Dedifferentiated amniotic fluid mesenchymal stem cell (primary cell): Measurements from ENCODE around the gene CIDEA.

Experiments used
- DNase-seq: peaks from one replicate; pipeline ENCODE4 v3.0.0-alpha.2; 2016; ENCODE audit errors: extremely low spot score

CIDEA gene

DNA sequence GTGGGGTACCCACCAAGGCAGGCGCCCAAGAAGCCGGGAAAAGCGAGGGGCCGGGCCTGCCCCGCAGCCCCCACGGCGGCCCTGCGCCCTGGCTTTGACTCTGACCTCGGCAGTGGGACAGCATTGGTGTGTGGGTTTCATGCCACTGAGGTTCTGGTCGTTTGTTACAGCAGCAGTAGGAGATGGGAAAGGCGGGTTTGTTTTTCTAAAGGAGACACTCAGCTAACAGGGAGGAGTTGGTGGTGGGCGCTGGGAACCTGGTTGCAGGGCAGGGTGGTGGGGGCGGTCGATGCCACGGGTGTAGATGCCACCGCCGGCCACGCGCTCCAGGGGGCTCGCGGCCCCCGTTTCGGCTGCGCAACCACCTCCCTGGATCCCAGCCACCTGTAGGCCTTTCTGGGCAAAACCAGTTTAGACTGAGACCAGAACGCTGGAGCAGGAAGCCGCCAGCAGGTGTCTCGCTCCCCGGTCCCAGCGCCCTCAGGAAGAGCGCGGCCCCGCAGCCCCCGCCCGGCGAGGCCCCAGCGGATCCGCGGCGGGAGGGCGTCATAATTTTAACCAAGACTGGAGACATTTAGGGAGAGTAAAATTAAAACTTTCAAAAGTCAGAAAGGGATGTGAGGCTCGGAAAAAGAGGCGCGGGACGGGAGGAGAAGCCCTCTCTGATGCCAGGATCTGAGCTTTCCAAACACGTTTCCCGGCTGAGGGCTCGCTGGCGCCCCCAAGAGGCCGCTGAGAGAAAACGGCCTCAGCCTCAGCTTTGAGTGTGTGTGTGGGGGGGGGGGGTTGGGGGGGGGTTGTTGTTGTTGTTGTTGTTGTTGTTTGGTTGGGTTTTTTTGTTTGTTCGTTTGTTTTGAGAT is 17.4 kb downstream of the CIDEA start:
- DNase-seq: peak; percentile 71

DNA sequence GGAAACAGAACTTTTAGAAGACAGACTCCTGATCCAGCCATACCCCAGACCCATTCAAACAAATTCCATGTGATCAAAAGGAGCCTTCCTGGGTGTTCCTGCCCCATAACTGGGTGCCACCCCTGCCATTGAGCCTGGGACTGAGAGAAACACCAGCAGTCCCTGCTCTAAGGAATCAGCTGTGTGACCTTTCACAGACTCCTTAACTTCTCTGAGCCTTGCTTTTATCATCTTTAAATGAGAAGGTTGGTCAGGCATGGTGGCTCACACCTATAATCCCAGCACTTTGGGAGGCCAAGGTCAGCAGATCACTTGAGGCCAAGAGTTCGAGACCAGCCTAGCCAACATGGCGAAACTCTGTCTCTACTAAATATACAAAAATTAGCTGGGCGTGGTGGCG is 20.6 kb downstream of the CIDEA start:
- no peak for DNase-seq

DNA sequence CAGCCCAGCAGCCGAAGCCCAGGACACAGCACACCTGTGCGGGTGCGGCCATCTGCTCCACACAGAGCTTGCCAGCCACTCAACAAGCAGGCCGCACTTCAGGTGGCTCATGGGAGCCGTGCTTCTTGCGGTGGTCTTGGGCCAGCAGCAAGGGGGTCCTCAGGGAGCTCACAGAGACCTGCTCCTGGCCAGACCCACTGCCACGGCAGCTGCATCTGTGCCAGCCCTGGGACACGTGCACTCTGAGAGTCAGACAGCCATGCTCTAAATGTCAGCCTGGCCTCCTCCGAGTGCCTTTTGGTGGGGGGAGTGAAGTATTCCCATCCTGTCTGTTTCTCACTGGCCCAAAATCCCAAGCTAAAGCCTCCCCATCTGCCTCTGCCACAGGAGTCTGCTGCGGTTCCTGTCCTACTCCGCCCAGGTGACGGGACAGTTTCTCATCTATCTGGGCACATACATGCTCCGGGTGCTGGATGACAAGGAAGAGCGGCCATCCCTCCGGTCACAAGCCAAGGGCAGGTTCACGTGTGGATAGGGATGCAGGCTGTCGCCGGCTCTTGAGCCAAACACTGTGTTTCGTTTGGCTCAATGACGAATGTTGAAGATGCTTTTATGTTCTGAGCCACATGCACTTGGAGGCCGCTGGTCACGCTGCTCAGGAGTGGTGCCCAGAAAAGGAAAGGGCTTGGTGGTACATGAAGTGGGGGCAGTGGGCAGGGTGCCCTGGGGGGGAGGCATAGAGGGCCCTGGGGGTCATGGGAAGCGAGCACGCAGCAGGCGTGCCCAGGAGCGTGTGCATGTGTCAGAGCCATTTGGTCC is 22.8 kb downstream of the CIDEA start:
- no peak for DNase-seq

DNA sequence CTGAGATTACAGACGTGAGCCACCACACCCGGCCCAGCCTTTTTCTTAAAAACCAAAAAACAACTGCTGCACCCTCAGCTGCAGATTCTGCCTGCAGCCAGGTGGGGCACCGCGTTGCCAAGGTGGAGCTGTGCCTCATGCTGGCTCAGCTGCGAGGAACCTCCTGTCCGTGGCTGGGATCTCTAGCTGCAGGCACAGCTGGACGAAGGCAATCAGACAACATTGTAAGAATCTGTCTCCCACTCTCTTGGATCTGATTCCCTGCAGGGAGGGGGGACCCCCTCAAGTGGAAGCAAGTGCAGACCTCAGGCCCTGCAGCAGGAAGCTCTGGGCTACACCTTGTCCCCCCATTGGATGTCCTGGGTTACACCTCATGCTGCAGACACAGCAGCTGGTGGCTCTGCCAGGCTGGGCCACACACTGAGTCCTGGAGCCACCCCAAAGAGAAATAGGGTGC is 24.1 kb downstream of the CIDEA start:
- DNase-seq: no peak

DNA sequence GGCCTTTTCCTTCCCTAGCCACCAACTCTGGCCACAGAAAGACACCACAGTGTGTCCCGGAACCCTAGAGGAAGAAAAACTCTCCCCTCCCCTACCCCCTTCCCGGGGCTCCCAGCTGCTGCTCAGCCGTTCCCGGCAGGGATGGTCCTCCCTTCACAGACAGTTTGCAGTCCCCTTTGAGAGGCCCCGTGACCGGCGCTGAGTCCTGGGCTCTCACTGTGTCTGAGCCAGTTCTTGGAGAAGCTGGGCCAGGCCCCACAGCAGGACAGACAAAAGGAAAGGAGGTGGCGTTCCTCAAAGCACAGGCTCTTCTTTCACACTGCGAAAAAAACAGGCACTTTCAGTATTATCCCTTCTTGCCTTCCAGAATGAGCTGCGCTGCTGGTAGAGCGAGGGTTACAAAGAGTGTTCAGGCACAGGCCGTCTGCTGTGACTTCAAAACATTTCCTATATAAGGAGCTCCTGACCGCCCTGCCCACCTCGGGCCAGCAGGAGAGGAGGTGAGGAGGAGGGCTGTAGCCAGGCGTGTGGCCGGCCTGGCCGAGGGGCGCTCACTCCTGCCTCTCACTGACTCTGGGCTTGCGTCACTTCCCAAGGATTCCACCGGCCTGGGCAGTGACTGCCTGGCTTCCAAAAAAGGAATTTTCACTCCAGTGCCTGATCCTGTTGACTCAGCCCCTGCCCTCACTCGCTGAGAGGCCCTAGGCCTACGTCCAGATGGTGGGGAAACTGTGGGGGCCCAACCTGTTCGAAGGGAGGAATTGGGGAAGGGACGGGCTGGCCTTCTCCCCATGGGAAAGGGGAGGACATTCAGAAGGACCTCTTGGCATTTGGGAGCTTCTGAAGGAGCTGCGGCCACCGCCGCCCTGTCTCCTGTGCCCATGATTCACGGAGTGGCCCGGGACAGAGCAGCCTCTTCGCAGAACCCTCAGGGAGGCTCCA is 24.9 kb downstream of the CIDEA start:
- DNase-seq: peak; percentile 90

DNA sequence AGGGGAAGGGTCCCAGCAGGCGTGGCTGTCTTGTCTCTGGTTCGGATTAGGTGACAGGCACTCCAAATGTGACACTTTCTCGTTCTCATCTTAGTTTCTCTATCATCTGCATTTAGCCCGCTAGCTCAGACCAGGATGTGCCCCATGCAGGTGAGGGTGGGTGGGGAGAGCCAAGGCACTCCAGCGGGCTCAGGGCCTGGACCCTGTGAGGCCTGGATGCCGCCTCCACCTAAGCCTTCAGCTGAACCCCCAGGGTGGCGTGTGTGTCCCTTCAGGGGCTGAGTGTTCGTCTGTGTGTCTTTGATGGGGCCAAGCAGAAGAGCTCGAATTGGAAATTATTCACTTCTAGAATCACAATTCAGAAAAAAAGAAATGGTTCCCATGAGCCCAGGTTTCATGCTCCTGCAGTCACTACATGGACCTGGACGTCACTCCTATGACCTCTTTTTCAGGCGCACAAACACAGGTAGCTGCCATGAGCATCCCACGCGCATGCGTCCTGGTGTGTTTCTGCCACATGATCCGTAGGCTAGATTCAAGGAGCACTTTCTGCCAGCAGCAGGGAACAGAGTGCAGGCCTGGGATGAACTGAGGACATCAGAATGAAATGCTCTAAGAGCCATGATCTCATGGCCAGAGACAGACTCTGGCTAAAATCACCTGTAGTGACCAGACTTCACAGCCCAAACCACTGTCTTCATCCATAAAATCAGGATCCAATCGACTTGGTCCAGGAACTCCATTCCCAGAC is 25.8 kb downstream of the CIDEA start:
- no peak for DNase-seq

DNA sequence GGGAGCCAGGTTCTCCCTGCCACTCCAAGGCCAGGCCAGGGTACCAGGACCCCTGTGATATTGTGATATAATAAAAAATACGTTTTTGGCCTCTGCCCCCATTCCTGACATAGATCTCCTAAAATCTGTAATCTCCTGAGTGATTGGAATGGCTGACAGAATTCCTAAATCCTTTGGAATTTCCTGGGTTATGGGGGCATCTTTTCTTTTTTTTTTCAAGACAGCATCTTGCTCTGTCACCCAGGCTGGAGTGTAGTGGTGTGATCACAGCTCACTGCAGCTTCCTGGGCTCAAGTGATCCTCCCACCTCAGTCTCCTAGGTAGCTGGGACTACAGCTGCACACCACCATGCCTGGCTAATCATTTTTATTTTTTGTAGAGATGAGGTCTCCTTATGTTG is 27.7 kb downstream of the CIDEA start:
- no peak for DNase-seq

DNA sequence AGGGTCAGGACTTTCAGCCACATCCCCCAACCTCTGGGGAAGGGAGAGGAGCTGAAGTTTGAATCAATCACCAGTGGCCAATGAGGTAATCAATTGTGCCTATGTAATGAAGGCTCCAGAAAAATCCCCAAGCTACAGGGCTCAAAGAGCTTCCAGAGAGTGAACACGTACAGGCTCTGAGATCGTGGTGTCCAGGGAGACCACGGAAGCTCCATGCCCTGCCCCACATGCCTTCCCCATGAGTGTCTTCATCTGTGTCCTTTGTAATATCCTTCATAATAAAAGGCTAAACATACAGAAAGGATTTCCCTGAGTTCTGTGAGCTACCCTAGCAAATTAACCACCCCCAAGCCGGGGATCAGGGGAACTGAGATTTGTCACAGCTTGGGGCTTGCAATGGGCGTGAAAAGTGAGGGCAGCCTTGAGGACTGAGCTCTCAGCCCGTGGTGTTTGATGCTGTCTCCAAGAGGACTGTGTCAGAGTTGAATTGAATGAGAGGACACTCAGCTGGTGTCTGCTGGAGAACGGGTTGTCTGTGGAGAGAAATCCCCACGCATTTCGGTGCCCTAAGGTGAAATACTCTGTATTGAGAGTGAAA is 28.4 kb downstream of the CIDEA start:
- DNase-seq: peak; percentile 89

DNA sequence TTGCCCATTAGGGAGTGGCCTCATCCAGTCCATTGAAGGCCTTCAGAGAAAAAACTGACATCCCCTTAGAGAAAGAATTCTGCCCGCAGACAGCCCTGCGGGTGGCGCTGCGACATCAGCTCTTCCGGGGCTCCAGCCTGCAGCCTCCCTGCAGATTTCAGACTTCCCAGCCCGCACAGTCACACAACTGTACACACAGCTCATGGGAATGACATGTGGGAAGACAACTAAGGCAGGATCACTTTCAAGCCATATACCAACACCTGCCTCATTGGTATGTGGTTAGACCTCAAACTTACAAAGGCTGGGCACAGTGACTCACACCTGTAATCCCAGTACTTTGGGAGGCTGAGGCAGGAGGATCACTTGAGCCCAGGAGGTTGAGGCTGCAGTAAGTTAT is 29.1 kb downstream of the CIDEA start:
- no peak for DNase-seq

DNA sequence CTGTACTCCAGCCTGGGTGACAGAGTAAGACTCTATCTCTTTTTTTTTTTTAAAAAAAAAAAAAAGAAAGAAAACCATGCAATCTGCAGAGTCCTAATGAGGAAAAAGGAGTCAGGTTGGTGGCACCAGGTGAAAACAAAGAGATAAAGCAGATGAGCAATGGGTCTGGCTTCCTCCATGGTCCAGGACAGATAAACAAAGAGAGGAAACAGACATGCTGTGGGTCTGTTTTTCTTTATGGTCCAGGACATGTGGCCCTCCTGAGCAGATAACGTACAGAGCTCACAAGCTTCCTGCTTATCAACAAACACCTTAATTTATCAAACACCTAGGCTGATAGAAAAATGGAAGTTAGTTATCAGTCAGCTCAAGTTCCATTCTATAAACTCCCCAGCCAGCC is 29.5 kb downstream of the CIDEA start:
- DNase-seq: no peak

DNA sequence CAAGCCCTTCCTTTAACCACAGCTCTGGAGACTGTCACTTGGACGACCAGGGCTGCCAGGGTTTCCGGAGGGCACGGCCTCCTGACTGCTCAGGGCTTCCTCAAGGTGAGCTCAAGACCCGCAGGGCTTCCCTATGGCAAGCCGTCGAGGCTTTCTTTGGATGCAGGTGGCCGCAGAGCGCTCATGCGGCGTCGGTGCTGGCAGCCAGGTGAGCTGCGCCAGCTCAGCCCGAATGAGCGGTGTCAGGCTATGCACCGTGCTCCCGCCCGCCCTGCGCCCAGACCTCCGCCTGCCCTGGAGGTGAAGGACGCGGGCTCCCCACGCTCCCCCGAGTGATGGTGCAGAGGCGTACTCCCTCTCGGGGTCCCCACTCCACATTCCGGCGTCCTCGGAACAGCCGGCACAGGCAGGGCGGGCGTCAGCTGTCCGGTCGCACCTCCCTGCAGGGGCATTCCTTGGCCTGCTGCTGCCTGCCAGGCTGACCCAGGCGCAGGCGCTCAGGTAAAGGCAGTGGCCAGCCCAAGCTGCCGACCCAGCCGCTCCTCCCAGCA is 33.0 kb downstream of the CIDEA start:
- DNase-seq: no peak

DNA sequence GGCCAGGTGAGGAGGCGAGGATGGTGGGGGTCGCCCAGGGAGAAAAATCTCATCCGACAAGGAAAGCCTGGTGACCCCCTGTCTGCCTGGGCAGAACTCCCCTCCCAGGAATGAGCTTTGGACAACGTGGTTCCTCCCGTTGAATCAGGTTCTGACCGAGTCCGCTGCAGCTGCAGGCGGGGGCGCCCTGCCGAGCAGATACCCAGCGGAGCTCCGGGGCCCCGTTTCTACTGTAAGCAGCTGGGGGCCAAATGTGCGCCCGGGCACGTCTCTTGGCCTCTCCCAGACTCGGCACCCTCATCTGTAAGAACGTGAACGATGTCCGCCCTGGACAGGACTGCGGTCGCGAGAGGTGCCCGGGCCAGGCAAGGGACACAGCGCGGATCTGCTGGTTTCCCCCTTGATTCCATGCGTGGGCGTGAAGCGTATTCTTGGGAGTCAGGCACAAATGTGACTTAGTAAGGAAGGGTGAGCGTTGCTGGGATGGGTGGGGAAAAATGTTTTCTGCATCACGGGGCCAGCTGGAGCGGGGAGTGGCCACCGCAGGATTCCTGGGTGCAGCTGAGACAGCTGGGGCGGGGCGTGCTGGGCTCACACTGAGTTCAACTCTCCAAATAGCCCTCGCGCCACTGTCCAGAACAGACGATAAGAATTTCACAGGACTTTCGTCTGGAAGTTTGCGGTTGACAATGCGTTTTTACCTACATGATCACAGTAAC is 33.7 kb downstream of the CIDEA start:
- peak; percentile 90 for DNase-seq

DNA sequence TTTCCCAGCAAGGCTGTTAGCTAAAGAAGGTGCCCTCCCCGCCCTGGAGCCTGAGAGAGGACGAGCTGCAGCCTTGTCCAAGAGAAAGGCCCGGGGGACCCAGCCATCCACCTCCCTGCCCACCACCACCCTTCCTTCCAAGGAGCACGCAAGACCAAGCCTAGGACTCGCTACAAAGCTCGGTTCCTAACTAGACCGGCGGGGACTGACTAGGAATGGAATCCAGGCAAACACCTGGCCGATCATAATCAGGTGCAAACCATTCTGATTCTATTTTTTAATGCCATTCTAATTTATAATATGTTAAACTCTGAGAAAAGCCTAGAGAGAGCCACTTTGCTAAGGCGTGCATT is 34.2 kb downstream of the CIDEA start:
- DNase-seq: no peak

DNA sequence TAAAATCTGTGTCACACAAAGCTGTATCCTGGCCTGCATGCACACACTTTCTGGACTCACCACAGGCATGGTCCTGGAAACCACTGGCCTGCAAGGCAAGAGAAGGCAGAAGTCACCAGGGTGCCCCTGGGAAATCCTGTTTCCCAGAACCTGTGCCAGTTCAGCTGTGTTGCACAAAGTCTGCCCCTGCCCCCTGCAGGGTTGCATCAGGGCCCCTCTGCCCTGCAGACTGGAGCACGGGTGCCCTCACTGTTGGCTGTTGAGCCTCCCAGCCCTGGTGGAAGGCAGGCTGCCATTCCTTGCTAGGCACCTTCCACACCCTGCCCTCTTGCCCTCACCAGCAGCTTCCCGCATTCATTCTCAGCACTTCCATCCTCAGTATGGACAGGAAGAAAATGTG is 35.9 kb downstream of the CIDEA start:
- DNase-seq: no peak

DNA sequence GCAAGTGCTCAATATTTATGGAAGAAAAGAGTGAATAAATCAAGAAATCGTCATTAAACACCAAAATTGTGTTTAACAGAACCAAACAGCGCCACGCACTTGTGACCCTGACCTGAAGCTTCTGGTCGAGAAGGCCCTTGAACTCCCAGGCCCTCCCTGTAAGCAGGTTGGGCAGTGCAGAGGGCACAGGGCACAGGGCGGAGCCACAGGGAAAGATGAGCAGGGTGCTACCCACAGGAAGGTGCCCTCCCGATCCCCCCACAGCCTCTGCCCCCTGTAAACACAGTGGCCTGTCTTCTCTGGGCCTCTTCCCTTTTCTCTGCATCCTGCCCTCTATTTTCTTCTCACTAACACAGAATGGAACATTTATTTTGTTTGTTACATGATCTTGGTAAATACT is 37.0 kb downstream of the CIDEA start:
- DNase-seq: no peak

DNA sequence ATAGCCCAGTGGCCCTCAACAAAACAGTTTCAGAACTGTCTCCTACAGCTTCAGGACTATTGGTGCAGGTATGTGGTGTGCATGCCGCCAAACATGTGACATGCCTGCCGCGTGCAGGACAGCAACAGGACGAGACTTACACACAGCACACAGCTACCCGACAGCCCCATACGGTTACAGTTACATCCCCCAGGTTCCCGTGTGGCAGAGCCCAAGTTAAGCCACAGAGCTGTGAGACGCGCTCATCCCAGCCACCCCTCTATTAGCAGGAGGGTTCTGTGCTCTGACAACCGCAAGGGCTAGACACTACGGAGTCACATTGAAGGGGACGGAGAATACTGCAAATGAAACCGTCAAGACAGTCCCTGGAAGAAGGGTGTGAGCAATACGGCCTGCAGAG is 37.5 kb downstream of the CIDEA start:
- DNase-seq: no peak

DNA sequence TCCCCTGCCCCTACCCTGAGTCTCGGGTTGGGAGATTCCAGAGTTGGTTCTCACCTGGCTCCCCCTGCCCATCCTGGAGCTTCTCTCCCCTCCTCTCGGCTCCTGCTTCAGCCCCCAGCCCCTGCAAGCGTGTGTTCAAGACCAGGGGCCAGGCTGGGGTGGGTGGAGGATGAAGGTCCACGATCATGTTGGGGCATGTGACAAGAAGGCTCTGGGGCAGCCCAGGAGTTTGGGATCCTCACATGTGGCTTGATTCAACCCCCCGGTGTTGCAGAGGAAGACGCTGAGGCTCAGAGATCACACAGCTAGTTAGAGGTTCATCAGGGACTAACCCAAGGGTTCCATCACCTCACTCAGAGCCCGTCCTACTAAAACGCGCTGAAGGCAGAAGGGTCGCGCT is 39.7 kb downstream of the CIDEA start:
- DNase-seq: no peak

DNA sequence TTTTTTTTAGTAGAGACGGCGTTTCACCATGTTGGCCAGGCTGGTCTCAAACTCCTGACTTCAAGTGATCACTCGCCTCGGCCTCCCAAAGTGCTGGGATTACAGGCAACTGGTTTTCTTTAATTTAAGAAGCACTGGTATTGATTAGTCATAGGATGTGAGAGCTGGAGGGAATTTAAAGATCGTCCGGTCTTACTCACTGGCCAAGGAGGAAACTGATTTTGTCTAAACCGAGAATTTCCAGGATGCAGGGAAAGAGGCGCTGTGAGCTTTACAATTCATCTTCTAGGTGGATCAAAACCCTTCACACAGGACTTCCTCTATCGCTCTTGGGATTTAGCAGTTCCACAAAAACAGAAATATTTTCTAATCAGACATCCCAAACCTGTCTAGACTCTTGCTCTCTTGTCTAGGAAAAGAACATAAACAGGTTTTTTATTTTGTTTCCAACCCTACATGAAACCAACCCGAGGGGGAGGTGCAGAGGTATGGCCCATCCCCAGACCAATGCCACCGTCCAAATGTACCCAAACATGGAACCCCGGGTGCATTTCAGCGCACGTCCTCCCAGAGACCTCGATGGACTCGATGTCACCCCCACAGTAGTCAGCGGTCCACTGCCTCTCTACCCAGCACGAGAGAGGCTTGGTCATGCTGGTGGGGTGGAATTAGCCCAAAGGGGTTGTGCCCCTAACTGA is 41.4 kb downstream of the CIDEA start:
- DNase-seq: no peak

DNA sequence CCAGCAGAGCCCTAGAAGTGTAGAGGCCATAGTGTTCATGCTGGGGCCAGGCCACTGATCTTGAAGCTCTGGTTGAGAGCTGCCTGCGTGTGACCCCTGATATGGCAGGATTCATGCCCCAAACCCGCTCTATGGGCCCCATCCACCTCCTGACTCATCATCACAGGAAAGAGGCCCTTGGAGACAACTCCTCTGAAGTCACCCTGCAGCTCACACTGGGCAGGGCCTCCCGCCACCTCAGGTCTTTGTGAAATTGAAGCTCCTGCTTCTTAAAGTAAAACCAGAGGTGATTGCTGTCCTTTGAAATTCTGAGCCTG is 41.9 kb downstream of the CIDEA start:
- no peak for DNase-seq
